Measurements from ENCODE around the gene TRAF7.
A peak's percentile ranks its signal among the peaks of the same experiment; 100 is the strongest.

The TRAF7 gene

DNA sequence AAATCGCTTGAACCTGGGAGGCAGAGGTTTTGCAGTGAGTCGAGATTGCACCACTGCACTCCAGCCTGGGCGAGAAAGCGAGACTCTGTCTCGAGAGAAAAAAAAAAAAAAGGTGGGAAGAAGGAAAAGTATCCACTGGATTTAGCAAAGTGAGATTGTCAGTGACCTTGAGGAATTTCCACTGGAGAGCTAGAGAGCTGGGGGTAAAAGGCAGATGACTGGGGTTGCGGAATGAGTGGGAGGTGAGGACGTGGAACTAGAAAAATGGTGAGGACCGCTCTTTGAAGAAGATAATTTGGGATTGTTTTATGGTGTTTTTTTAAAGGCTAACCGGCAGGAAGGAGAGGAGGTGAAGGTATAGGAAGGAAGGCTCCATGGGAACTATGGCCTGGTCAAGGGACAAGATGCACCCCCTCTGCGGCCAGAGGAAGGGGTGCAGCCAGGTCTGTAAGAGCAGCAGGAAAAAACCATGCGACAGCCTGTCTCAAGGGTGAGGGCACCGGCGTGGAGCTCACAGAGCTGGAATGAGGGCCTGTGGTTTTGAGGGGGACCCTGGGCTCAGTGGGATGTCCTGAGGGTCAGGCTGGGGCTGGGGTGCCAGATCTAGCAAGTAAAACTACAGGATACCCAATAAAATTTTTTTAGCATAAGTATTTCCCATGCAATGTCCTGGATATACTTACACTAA lies 49.0 kb downstream of the TRAF7 start:
- peak overlapping the region; percentile 92 for H3K27ac ChIP-seq
- TF ChIP-seq, protein P1, sequence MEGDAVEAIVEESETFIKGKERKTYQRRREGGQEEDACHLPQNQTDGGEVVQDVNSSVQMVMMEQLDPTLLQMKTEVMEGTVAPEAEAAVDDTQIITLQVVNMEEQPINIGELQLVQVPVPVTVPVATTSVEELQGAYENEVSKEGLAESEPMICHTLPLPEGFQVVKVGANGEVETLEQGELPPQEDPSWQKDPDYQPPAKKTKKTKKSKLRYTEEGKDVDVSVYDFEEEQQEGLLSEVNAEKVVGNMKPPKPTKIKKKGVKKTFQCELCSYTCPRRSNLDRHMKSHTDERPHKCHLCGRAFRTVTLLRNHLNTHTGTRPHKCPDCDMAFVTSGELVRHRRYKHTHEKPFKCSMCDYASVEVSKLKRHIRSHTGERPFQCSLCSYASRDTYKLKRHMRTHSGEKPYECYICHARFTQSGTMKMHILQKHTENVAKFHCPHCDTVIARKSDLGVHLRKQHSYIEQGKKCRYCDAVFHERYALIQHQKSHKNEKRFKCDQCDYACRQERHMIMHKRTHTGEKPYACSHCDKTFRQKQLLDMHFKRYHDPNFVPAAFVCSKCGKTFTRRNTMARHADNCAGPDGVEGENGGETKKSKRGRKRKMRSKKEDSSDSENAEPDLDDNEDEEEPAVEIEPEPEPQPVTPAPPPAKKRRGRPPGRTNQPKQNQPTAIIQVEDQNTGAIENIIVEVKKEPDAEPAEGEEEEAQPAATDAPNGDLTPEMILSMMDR (conservative IDR thresholded peaks at IDR 0.05), result no peak
- no peak for TF ChIP-seq ZFX (IDR thresholded peaks at IDR 0.05)

DNA sequence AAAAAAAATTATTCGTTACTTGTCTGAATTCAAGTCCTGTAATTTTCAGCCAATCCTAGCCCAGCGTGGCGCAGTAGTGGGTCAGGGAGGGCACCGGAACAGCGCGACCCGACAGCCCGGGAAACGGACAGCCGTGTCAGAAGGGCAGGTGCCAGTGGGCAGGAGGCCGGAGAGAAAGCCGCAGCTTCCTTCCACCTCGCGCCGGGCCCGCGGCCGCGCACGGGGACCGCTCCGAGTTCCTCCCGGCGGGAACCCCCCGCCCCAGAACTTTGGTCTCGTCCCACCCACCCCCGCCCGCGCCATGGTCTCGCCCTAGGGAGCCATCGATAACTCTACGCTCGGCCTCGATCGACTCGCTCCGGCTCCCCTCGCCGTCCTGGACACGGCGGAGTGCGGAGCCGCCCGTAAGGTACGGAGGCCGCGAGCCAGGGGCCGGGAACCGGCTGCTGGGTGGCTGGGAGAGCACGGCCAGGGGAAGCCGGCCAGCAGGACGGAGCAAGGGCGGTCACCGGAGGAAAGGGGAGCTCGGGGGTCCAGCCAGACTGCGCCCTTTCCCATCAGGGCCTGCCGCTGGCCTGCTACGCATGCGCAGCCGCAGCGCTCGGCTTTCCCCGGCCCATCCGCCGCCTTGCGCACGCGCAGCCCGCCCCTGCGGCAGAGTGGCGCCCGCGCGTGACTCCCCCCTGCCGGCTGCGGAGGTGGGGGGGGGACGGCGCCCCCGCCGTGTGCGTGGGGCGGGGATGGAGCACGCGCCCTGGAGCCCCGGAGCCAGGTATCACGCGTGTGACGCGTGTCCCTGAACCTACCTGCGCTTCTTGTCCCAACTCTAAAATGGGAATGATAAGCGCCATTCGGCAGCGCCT lies 49.8 kb downstream of the TRAF7 start, which contains the start of gene MLST8:
TSS of gene MLST8 (plus strand) at position 351 of the 863 bp plus-strand sequence. CDS start 632 bp downstream, outside the sequence.
- peak within 1 kb of the TSS; percentile 92 for H3K27ac ChIP-seq
- TF ChIP-seq, protein P1 (conservative IDR thresholded peaks at IDR 0.05), result no peak; the same call in 1 of the 2 replicates
- TF ChIP-seq ZFX (IDR thresholded peaks at IDR 0.05), result peak; percentile 94

DNA sequence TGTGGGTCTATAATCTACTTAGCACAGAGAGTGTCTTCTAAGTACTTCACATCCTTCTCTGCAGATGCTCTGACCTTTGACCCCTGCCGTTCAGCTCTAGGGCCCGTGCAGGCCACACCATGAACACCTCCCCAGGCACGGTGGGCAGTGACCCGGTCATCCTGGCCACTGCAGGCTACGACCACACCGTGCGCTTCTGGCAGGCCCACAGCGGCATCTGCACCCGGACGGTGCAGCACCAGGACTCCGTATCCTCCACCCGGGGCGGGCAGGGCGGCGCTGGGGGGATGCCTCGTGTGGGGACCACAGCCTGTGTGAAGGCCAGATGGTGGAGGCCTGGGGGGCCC lies 50.4 kb downstream of the TRAF7 start:
- peak overlapping the region; percentile 92 for H3K27ac ChIP-seq
- no peak for TF ChIP-seq ZFX (IDR thresholded peaks at IDR 0.05)
- TF ChIP-seq, protein P1 (conservative IDR thresholded peaks at IDR 0.05), result no peak; the same call in 1 of the 2 replicates

DNA sequence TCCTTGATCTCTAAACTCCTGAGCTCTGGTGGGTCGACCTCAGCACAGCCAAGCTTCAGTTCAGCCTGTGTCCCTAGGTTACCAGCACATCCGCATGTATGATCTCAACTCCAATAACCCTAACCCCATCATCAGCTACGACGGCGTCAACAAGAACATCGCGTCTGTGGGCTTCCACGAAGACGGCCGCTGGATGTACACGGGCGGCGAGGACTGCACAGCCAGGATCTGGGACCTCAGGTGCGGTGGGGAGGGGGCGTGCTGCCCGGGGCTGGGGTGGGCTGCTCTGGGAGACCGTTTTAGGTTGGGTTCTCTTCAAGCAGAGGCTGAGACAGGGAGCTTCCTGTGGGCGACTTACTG lies 50.8 kb downstream of the TRAF7 start:
- H3K27ac ChIP-seq, result peak overlapping the region; percentile 92
- no peak for TF ChIP-seq ZFX (IDR thresholded peaks at IDR 0.05)
- TF ChIP-seq, protein P1 (conservative IDR thresholded peaks at IDR 0.05), result no peak

DNA sequence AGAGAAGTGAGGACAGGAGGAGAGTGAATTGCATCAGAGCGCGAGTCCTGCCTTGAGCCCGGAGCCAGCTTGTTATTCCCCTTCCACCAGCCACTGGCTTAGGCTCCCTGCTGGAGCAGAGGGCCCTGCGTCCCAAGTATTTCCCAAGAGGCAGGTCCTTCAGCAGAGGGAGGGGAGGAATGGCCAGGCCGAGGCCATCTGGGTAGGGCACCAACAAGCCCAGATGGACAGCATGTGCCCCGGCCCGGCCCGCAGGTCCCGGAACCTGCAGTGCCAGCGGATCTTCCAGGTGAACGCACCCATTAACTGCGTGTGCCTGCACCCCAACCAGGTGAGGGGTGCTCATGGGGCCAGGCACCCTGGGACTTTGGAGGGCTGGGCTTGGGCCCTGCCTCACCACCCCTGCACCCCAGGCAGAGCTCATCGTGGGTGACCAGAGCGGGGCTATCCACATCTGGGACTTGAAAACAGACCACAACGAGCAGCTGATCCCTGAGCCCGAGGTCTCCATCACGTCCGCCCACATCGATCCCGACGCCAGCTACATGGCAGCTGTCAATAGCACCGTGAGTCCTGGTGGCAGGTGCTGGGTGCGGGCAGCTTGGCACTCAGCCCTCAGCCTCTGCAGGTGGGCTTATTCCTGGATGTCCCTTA lies 51.3 kb downstream of the TRAF7 start:
- TF ChIP-seq, protein P1 (conservative IDR thresholded peaks at IDR 0.05), result no peak
- TF ChIP-seq ZFX (IDR thresholded peaks at IDR 0.05), result no peak
- peak overlapping the region; percentile 92 for H3K27ac ChIP-seq

DNA sequence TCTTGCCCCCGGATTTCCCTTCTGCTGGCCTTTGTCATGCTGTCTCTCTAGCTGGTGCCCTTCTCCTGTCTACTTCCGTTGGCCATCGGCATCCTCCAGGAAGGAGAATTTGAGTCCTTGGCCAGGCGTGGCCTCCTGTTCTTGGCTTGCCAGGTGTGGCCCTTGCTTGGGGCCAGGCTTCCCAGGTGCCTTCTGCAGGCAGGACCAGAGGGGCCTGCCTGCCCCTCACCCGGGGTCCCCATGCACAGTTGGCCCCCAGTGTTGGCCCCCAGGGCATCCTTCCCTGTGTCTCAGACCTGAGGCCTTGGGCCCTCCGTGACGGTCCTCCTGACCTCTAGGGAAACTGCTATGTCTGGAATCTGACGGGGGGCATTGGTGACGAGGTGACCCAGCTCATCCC lies 52.3 kb downstream of the TRAF7 start:
- no peak for TF ChIP-seq ZFX (IDR thresholded peaks at IDR 0.05)
- TF ChIP-seq, protein P1 (conservative IDR thresholded peaks at IDR 0.05), result no peak
- H3K27ac ChIP-seq, result no peak overlapping the region; the same call in 1 of the 2 replicates
